Inferior parietal cortex (tissue), 1 donor: ENCODE data around the gene SYNE2.
"Not testable (repeated sequence)": the region's sequence is repeated elsewhere in the genome, so short reads cannot be mapped to it uniquely, and the experiment has no call there.

ENCODE experiments used
- DNase-seq: peaks from one replicate; pipeline ENCODE4 v3.0.0-alpha.2; 2016; ENCODE audit errors: extremely low spot score

The SYNE2 gene

GRCh38 chr14:64119980-64120379 lies 267.2 kb downstream of the SYNE2 start:
- DNase-seq: no peak

- DNase-seq: no peak
Observed at GRCh38 chr14:64123241-64123822, 270.5 kb downstream of the SYNE2 start.

- no peak for DNase-seq
Observed at GRCh38 chr14:64125270-64125669, 272.5 kb downstream of the SYNE2 start.

GRCh38 chr14:64126548-64126947 lies 273.7 kb downstream of the SYNE2 start:
- DNase-seq: no peak

- DNase-seq: no peak
Observed at GRCh38 chr14:64137657-64138290, 285.0 kb downstream of the SYNE2 start.

GRCh38 chr14:64147126-64147790 lies 294.5 kb downstream of the SYNE2 start:
- DNase-seq: no peak

- no peak for DNase-seq
Observed at GRCh38 chr14:64149921-64150320, 297.1 kb downstream of the SYNE2 start.

- no peak for DNase-seq
Observed at GRCh38 chr14:64158608-64159007, 305.8 kb downstream of the SYNE2 start.

GRCh38 chr14:64159588-64159987 lies 306.8 kb downstream of the SYNE2 start:
- no peak for DNase-seq

- no peak for DNase-seq
Observed at GRCh38 chr14:64170181-64170580, 317.4 kb downstream of the SYNE2 start.

GRCh38 chr14:64174922-64175782 lies 322.3 kb downstream of the SYNE2 start:
- DNase-seq: no peak

- DNase-seq: no peak
Observed at GRCh38 chr14:64176330-64176729, 323.5 kb downstream of the SYNE2 start.

- DNase-seq: no peak
Observed at GRCh38 chr14:64178814-64179213, 326.0 kb downstream of the SYNE2 start.

- DNase-seq: not testable (repeated sequence)
Observed at GRCh38 chr14:64182908-64183307, 330.1 kb downstream of the SYNE2 start.

GRCh38 chr14:64184103-64184729 lies 331.4 kb downstream of the SYNE2 start:
- no peak for DNase-seq

- DNase-seq: no peak
Observed at GRCh38 chr14:64185184-64185583, 332.4 kb downstream of the SYNE2 start.

GRCh38 chr14:64186231-64187129 lies 333.7 kb downstream of the SYNE2 start:
- no peak for DNase-seq

GRCh38 chr14:64187331-64187730 lies 334.5 kb downstream of the SYNE2 start:
- DNase-seq: no peak

GRCh38 chr14:64190974-64191502 lies 338.2 kb downstream of the SYNE2 start:
- no peak for DNase-seq

- no peak for DNase-seq
Observed at GRCh38 chr14:64191756-64192155, 339.0 kb downstream of the SYNE2 start.

GRCh38 chr14:64193821-64194220 lies 341.0 kb downstream of the SYNE2 start:
- no peak for DNase-seq
